ENCODE data around the gene CTDNEP1. TPM values are rescaled to one million over a fixed set of nuclear protein-coding genes. Genes with fewer than 3 reads are reported as not detected.
A peak's percentile ranks its signal among the peaks of the same experiment; 100 is the strongest.

Gene CTDNEP1
- total and polyA plus RNA-seq, 2 donors (not counting 3 experiments of a cell fraction or from before 2014, with no cell fraction given) = 130 to 143 TPM

GRCh38 chr17:7221278-7222092 lies 30.0 kb downstream of the CTDNEP1 start:
- H3K4me3 ChIP-seq (replicated peaks in 1 of 3; ENCODE audit: insufficient read depth in 1 of 3, low read depth in 1 of 3, low read length in 3 of 3) = no peak overlapping the region

More at GRCh38 chr17:7221278-7222092, 30.0 kb downstream of the CTDNEP1 start:
- H3K27me3 ChIP-seq (ENCODE audit: control insufficient read depth in 2 of 2, insufficient read depth in 2 of 2, low read length in 2 of 2) = no peaks in the 10 kb centered on the region
- no peak overlapping the region for H2AFZ ChIP-seq (ENCODE audit: low read depth, low read length)
- peaks cover 16% of the 10 kb centered on the region for H3K4me1 ChIP-seq (ENCODE audit: control insufficient read depth, extremely low read depth, insufficient read depth, low read length)
- no peak for FAIRE-seq
- H3K4me2 ChIP-seq (ENCODE audit: insufficient read depth, low read length) = no peak overlapping the region
- no peak for TF ChIP-seq FOS (IDR thresholded peaks at IDR 0.05; ENCODE audit: borderline replicate concordance, insufficient read depth, low read length)
- TF ChIP-seq MYC (IDR thresholded peaks at IDR 0.05; ENCODE audit: low read depth, low read length) = no peak
- no peak for TF ChIP-seq JUN (IDR thresholded peaks at IDR 0.05; ENCODE audit: borderline replicate concordance, insufficient read depth, insufficient read length, low read depth)
- TF ChIP-seq CTCF (IDR thresholded peaks at IDR 0.05; ENCODE audit: extremely low read depth in 1 of 2, insufficient read depth in 1 of 2, low read depth in 1 of 2, low read length in 2 of 2) = no peak
- no peak for TF ChIP-seq GATA2 (IDR thresholded peaks at IDR 0.05; ENCODE audit: insufficient read depth, insufficient read length, low read depth, low read length)
- TF ChIP-seq EZH2 (IDR thresholded peaks at IDR 0.05; ENCODE audit: borderline replicate concordance, low read depth, low read length, severe bottlenecking) = no peak
- peak; percentile 4 for TF ChIP-seq POLR2A (IDR thresholded peaks at IDR 0.05; ENCODE audit: low read depth, low read length)
- TF ChIP-seq POLR2AphosphoS5 (IDR thresholded peaks at IDR 0.05; ENCODE audit: insufficient read depth, low read depth, low read length) = peak; percentile 8
- TF ChIP-seq, protein P1, sequence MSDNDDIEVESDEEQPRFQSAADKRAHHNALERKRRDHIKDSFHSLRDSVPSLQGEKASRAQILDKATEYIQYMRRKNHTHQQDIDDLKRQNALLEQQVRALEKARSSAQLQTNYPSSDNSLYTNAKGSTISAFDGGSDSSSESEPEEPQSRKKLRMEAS (IDR thresholded peaks at IDR 0.05; ENCODE audit: insufficient read depth, insufficient read length) = no peak
- H3K9me3 ChIP-seq (replicated peaks; ENCODE audit: control insufficient read depth, insufficient read depth, low read length) = no peaks in the 10 kb centered on the region
- BruUV-seq (replicated peaks) = no TSS peak
- no peaks in the 10 kb centered on the region for H4K20me1 ChIP-seq (replicated peaks; ENCODE audit: control insufficient read depth, extremely low read depth, insufficient read depth, low read length)
- H3K27ac ChIP-seq (ENCODE audit: insufficient read depth, low read depth, low read length) = no peak overlapping the region
- intact Hi-C loops (cut with micrococcal nuclease) (loop anchor here (1.0 to 2.0 kb wide), 3 partner anchors 13 to 75 kb away; partner anchors contain the start of gene DVL2), dilution Hi-C loops (cut with MboI; ENCODE audit: extremely low pct_ligation_motif_present, low sequenced_read_pairs) (no loop called here)
- POLR2A ChIA-PET = interaction anchor here (1.3 kb wide), 1 partner anchor 176 kb away, joined by 3 read pairs; no protein-coding TSS in a partner anchor
- H3K79me2 ChIP-seq (ENCODE audit: control insufficient read depth, insufficient read depth, low read length) = peaks cover 7% of the 10 kb centered on the region
- H3K36me3 ChIP-seq (ENCODE audit: control insufficient read depth in 2 of 2, extremely low read depth in 1 of 2, insufficient read depth in 2 of 2, low read length in 2 of 2) = peaks cover 18 to 31% of the 10 kb centered on the region in 2 experiments
- H3K9me1 ChIP-seq (replicated peaks; ENCODE audit: control insufficient read depth, extremely low read depth, insufficient read depth, low read length) = no peaks in the 10 kb centered on the region
- CTCF ChIA-PET = interaction anchor here (0.7 to 4.5 kb wide), 18 partner anchors 12 to 176 kb away, joined by 3 to 94 read pairs (median 4); partner anchors contain the start of genes DVL2, GABARAP, GPS2 and PHF23
- DNase-seq (ENCODE audit: low read depth, low spot score) = no peak
- no peak overlapping the region for H3K9ac ChIP-seq (replicated peaks; ENCODE audit: extremely low read depth, insufficient read depth, low read length)

All from endothelial cell of umbilical vein (primary cell).